CD4-positive, alpha-beta T cell (primary cell): Measurements from ENCODE around the gene NRAP. TPM values are rescaled to one million over a fixed set of nuclear protein-coding genes. Genes with fewer than 3 reads are reported as not detected.

Experiments
- ATAC-seq: fragments of 200-7000 bp; cut with Tn5 transposase; one replicate; pipeline ENCODE4 v1.10.0; 2022; ENCODE audit warnings: mild to moderate bottlenecking; ENCODE audit not compliant: poor library complexity
- CTCF ChIA-PET: fragments of 350-600 bp; sonication (Branson Sonifier 250); formaldehyde crosslinking; loops from one replicate; lab custom pipeline; 2021; ENCODE audit warnings: antibody characterized with exemption, inconsistent platforms; lab: Charles Lee
- POLR2A ChIA-PET: fragments of 350-600 bp; sonication (Branson Sonifier 250); formaldehyde crosslinking; loops from one replicate; lab custom pipeline; 2021; ENCODE audit warnings: antibody characterized with exemption, inconsistent platforms; lab: Charles Lee
- DNase-seq, 14 experiments: peaks; one replicate each; pipeline ENCODE4 v3.0.0-alpha.2; 2013 to 2020; ENCODE audit warnings: mixed read lengths in 2 of 14
- H3K27ac ChIP-seq, 2 donors: one replicate each; pipeline versions ENCODE4 v1.5.1 to v1.7.0; 2013; ENCODE audit warnings: low read length in 2 of 2, low read depth in 1 of 2, mild to moderate bottlenecking in 1 of 2
- H3K27me3 ChIP-seq, 2 experiments: 1 replicate in 1 of 2; 2 replicates in 1 of 2; pipeline versions ENCODE4 v1.6.1 to v1.7.0; 2013; ENCODE audit warnings: low read length in 2 of 2, control low read depth in 1 of 2, mild to moderate bottlenecking in 1 of 2, moderate library complexity in 1 of 2; ENCODE audit not compliant: insufficient read depth in 2 of 2, control insufficient read depth in 1 of 2
- H3K36me3 ChIP-seq: one replicate; pipeline ENCODE4 v1.6.1; 2013; ENCODE audit warnings: low read length, control low read depth; ENCODE audit not compliant: insufficient read depth
- H3K4me1 ChIP-seq: one replicate; pipeline ENCODE4 v1.6.1; 2013; ENCODE audit warnings: low read length, control low read depth; ENCODE audit not compliant: insufficient read depth
- H3K4me3 ChIP-seq: one replicate; pipeline ENCODE4 v1.5.1; 2013; ENCODE audit warnings: mild to moderate bottlenecking, low read length, moderate library complexity
- H3K9me3 ChIP-seq, 2 experiments: 1 replicate in 1 of 2; 2 replicates in 1 of 2; pipeline versions ENCODE4 v1.6.1 to v1.7.0; 2013; ENCODE audit warnings: low read length in 2 of 2, mild to moderate bottlenecking in 2 of 2, control low read depth in 1 of 2, moderate library complexity in 1 of 2; ENCODE audit not compliant: control insufficient read depth in 1 of 2, insufficient read depth in 1 of 2
- H3K27ac Mint-ChIP-seq: one replicate; pipeline ENCODE4 v1.8.0; 2020; ENCODE audit warnings: mixed read lengths
- H3K27me3 Mint-ChIP-seq: one replicate; pipeline ENCODE4 v1.8.0; 2021; ENCODE audit warnings: mixed read lengths
- H3K36me3 Mint-ChIP-seq: one replicate; pipeline ENCODE4 v1.8.0; 2021; ENCODE audit warnings: low read depth, mixed read lengths
- H3K4me1 Mint-ChIP-seq: one replicate; pipeline ENCODE4 v1.8.0; 2021; ENCODE audit warnings: low read depth, mixed read lengths
- H3K4me3 Mint-ChIP-seq: one replicate; pipeline ENCODE4 v1.8.0; 2020; ENCODE audit warnings: mild to moderate bottlenecking, mixed read lengths
- H3K9me3 Mint-ChIP-seq: one replicate; pipeline ENCODE4 v1.8.0; 2020; ENCODE audit warnings: mixed read lengths
- CTCF ChIP-seq: fragments of 200-600 bp; IDR thresholded peaks from one replicate; pipeline ENCODE4 v1.8.0; 2022; ENCODE audit warnings: antibody characterized with exemption, mild to moderate bottlenecking
- intact Hi-C, 2 experiments: fragments of 100-400 bp; cut with DNase I in 1 of 2; cut with micrococcal nuclease in 1 of 2; formaldehyde crosslinking; loops; one replicate each; pipeline versions ENCODE4 v1.15.1 to v1.9.0; 2023 to 2025; cut with DNase I, micrococcal nuclease
- total RNA-seq, 174 experiments: library from RNA in 2 of 174; stranded (reverse) in 2 of 174; gene quantifications; one replicate each; pipeline ENCODE4 v1.2.3 and lab custom pipeline; 2021 to 2026

NRAP gene
- total RNA-seq, 2 experiments from 2014 or later: not detected

DNA sequence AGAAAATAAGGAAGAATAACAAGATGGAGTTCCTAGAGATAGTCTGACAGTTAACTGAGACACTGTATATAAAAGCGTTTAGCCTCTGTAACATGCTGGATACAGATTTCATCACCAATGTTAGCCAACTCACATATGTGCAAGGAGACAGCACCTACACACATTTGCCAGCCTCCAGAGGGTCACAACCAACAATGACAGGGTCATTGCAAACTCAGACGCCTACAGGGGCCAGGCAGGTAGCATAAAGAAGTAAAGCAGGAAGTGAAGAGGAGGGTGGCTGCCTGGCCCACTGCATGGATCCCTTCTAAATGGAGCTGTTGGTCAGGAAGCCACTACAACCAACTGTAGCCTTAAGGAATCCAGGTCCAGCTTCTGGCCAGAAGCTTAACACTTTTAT lies 50.4 kb downstream of the NRAP start:
- no peaks in the 10 kb centered on the region for H3K4me1 Mint-ChIP-seq
- Histone ChIP-seq H3K27me3 (peaks cover 4 to 14% of the 10 kb centered on the region in 2 experiments), H3K27ac (no peak overlapping the region), H3K9me3 (no peaks in the 10 kb centered on the region), H3K4me1 (no peaks in the 10 kb centered on the region), H3K4me3 (no peak overlapping the region), H3K36me3 (no peaks in the 10 kb centered on the region)
- intact Hi-C loops: no loop called here
- H3K9me3 Mint-ChIP-seq: no peaks in the 10 kb centered on the region
- H3K27me3 Mint-ChIP-seq: peaks cover 38% of the 10 kb centered on the region
- DNase-seq: no peak
- ChIA-PET POLR2A (no interaction called here), CTCF (no interaction called here)
- H3K27ac Mint-ChIP-seq: no peak overlapping the region
- TF ChIP-seq CTCF: no peak
- no peak for ATAC-seq
- H3K4me3 Mint-ChIP-seq: no peak overlapping the region
- no peaks in the 10 kb centered on the region for H3K36me3 Mint-ChIP-seq

- Histone ChIP-seq H3K4me3 (no peak overlapping the region), H3K36me3 (no peaks in the 10 kb centered on the region), H3K27ac (no peak overlapping the region), H3K4me1 (no peaks in the 10 kb centered on the region), H3K27me3 (peaks cover 2 to 6% of the 10 kb centered on the region in 2 experiments), H3K9me3 (no peaks in the 10 kb centered on the region)
- no peak for TF ChIP-seq CTCF
- no peak for DNase-seq
- ChIA-PET POLR2A (no interaction called here), CTCF (no interaction called here)
- H3K4me1 Mint-ChIP-seq: no peaks in the 10 kb centered on the region
- H3K36me3 Mint-ChIP-seq: no peaks in the 10 kb centered on the region
- H3K27me3 Mint-ChIP-seq: peaks cover 37% of the 10 kb centered on the region
- ATAC-seq: no peak
- no peak overlapping the region for H3K27ac Mint-ChIP-seq
- intact Hi-C loops: no loop called here
- H3K4me3 Mint-ChIP-seq: no peak overlapping the region
- H3K9me3 Mint-ChIP-seq: no peaks in the 10 kb centered on the region
Measured at GRCh38 chr10:113612154-113612553, 51.7 kb downstream of the NRAP start.

GRCh38 chr10:113610631-113611601 lies 52.9 kb downstream of the NRAP start:
- POLR2A ChIA-PET: no interaction called here
- H3K9me3 Mint-ChIP-seq: no peaks in the 10 kb centered on the region
- ATAC-seq (no peak), DNase-seq (no peak)
- Histone ChIP-seq H3K9me3 (no peaks in the 10 kb centered on the region), H3K4me3 (no peak overlapping the region), H3K36me3 (no peaks in the 10 kb centered on the region), H3K27me3 (no peaks in the 10 kb centered on the region), H3K4me1 (no peaks in the 10 kb centered on the region), H3K27ac (no peak overlapping the region)
- CTCF ChIA-PET: no interaction called here
- no peak overlapping the region for H3K4me3 Mint-ChIP-seq
- H3K4me1 Mint-ChIP-seq: no peaks in the 10 kb centered on the region
- no peak overlapping the region for H3K27ac Mint-ChIP-seq
- no peak for TF ChIP-seq CTCF
- H3K27me3 Mint-ChIP-seq: peaks cover 26% of the 10 kb centered on the region
- intact Hi-C loops: no loop called here
- no peaks in the 10 kb centered on the region for H3K36me3 Mint-ChIP-seq
